NCI-H146 treated with DMSO at 0.1 percent for 48 hours (cell line): ENCODE measurements around the gene BCAT1.

Experiments
- DNase-seq: peaks from one replicate; lab custom pipeline; 2025; ENCODE audit not compliant: unreplicated experiment; lab: John Stamatoyannopoulos, UW

The BCAT1 gene

GRCh38 chr12:24948757-24949722 is at the start of gene BCAT1:
BCAT1 (minus strand) TSS chr12:24949101; CDS start chr12:24948932, 169 bp downstream.
- DNase-seq = no peak

- no peak for DNase-seq
Observed at GRCh38 chr12:24997970-24998582, 49.2 kb upstream of the BCAT1 start.

- DNase-seq = no peak
Observed at GRCh38 chr12:24997496-24997895, 48.6 kb upstream of the BCAT1 start.

- DNase-seq = no peak
Observed at GRCh38 chr12:24996820-24997219, 47.9 kb upstream of the BCAT1 start.

- no peak for DNase-seq
Observed at GRCh38 chr12:24996102-24996797, 47.3 kb upstream of the BCAT1 start.

GRCh38 chr12:24993793-24994192 is 44.9 kb upstream of the BCAT1 start:
- DNase-seq = no peak

GRCh38 chr12:24991209-24992049 is 42.5 kb upstream of the BCAT1 start:
- DNase-seq = peak; percentile 47

GRCh38 chr12:24989216-24989615 is 40.3 kb upstream of the BCAT1 start:
- DNase-seq = no peak

GRCh38 chr12:24982250-24982649 is 33.3 kb upstream of the BCAT1 start:
- no peak for DNase-seq

GRCh38 chr12:24979976-24980730 is 31.3 kb upstream of the BCAT1 start:
- no peak for DNase-seq

- no peak for DNase-seq
Observed at GRCh38 chr12:24979329-24979728, 30.4 kb upstream of the BCAT1 start.

- DNase-seq = no peak
Observed at GRCh38 chr12:24977711-24978110, 28.8 kb upstream of the BCAT1 start.

GRCh38 chr12:24977060-24977459 is 28.2 kb upstream of the BCAT1 start:
- no peak for DNase-seq

GRCh38 chr12:24975425-24975824 is 26.5 kb upstream of the BCAT1 start:
- no peak for DNase-seq

- DNase-seq = no peak
Observed at GRCh38 chr12:24974216-24974615, 25.3 kb upstream of the BCAT1 start.

GRCh38 chr12:24972078-24972477 is 23.2 kb upstream of the BCAT1 start:
- DNase-seq = no peak

- DNase-seq = no peak
Observed at GRCh38 chr12:24970177-24970576, 21.3 kb upstream of the BCAT1 start.

GRCh38 chr12:24966951-24967564 is 18.2 kb upstream of the BCAT1 start:
- DNase-seq = no peak

GRCh38 chr12:24964342-24964741 is 15.4 kb upstream of the BCAT1 start:
- no peak for DNase-seq
